Nucleus accumbens (tissue), 56 donors: ENCODE data around the gene SDK1.
"Not testable (repeated sequence)": the region's sequence is repeated elsewhere in the genome, so short reads cannot be mapped to it uniquely, and the experiment has no call there.

Experiments used
- DNase-seq, 56 donors: peaks; one replicate each; lab custom pipeline; 2025; lab: John Stamatoyannopoulos, UW

SDK1 gene

GRCh38 chr7:3697472-3697871 is 396.4 kb downstream of the SDK1 start:
- DNase-seq = no peak

DNA sequence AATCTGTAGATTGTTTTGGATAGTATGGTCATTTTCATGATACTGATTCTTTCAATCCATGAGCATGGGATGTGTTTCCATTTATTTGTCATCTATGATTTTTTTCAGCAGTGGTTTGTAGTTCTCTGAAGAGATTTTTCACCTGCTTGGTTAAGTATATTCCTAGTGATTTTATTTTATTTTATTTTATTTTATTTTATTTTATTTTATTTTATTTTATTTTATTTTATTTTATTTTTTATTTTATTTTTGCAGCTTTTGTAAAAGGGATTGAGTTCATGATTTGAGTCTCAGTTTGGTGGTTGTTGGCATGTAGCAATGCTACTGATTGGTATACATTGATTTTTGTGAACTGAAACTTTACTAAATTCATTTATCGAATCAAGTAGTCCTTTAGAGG is 404.2 kb downstream of the SDK1 start:
- DNase-seq = no peak

DNA sequence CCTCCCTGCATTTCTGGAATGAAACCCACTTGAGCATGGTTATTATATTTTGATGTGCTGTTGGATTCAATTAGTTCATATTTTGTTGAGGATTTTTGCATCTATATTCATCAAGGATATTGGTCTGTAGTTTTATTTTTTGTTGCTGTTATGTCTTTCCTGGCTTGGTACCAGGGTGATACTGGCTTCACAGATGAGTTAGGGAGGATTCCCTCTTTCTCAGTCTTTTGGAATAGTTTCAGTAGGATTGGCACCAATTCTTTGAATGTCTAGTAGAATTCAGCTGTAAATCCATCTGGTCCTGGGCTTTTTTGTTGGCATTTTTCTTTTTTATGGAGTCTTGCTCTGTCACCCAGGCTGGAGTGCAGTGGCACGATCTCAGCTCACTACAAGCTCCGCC is 405.0 kb downstream of the SDK1 start:
- not testable (repeated sequence) for DNase-seq

GRCh38 chr7:3710122-3710521 is 409.1 kb downstream of the SDK1 start:
- DNase-seq = no peak

DNA sequence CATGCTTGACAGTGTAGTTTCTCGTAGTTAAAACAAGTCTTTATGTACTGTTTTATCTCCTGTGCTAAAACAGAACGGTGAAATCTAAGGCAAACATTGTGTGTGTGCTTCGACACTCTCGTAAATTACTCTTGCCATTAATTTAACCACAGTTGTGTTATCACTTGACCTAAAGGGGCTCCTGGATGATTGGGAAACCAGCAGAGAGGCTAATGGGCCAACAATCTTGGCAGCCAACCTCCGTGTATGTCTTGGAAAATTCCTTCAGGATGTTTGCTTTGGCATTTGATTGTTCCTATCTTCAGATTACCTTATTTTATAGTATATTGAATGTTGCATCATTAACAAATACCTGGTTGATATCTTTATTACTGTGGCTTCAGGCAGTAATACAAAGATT is 409.5 kb downstream of the SDK1 start:
- DNase-seq = no peak

GRCh38 chr7:3712841-3713240 is 411.8 kb downstream of the SDK1 start:
- DNase-seq = no peak

- peak in 10 of 56 donors; percentile 7 to 45 (median 12) for DNase-seq
These were observed 420.4 kb downstream of the SDK1 start for GRCh38 chr7:3721422-3721821.

DNA sequence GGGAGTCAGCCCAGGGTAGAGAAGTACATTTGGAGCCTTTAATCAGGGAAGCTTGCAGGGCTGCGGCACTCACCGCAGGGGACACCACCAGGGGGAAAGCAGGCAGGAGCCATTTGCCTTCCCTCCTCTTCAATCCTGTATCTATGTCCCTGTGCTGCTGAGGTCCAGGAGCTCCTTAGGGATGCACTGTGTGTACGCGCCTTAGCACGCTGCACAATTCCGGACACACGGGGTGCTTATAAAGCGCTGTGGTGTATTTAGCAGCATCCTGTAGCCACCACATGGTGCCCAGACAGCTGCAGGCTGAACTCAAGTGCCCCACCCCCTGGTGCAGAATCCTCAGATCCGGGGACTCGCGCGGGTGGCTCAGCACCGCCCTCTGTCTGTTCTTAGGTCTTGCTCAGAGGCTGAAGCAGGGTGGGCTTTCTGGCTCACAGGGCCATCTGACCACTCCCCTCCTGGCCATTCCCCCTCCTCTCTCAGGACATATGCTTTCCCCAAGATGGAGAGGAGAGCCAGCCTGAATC is 421.4 kb downstream of the SDK1 start:
- peak in 32 of 56 donors; percentile 6 to 67 (median 17) for DNase-seq

GRCh38 chr7:3725155-3726059 is 424.4 kb downstream of the SDK1 start:
- no peak for DNase-seq

GRCh38 chr7:3730276-3730675 is 429.2 kb downstream of the SDK1 start:
- DNase-seq = peak in 6 of 56 donors; percentile 5 to 23 (median 10)

DNA sequence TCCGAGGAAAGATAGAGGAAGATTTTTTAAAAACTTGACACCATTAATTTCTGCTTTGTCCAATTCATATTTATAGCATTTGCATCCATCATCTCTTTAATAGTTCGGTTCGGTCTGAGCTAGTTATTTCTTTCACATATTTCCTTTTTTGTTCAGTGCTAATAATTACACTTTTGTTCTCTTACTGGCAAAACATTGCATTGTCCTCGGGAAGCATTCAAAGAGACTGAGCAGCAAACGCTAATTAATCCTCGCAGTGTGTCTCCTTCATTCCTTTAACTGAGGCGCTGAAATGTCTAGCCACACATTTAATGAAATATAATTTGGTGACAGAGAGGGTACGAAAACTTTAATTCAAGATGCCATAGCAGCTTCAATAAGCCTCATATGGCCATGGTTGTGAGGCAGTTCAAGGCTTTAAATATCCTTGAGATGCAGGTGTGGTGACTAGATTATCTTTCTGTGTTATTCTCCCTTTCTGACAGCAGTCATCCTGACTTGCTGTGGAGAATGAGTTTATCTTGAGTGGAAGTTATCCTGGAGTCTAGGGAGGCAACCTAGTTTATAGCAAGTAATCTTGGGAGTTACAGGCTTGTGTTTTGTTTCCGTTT is 431.4 kb downstream of the SDK1 start:
- no peak for DNase-seq

GRCh38 chr7:3733541-3734140 is 432.6 kb downstream of the SDK1 start:
- peak in 1 of 56 donors; percentile 26 for DNase-seq

GRCh38 chr7:3738964-3739363 is 437.9 kb downstream of the SDK1 start:
- no peak for DNase-seq

DNA sequence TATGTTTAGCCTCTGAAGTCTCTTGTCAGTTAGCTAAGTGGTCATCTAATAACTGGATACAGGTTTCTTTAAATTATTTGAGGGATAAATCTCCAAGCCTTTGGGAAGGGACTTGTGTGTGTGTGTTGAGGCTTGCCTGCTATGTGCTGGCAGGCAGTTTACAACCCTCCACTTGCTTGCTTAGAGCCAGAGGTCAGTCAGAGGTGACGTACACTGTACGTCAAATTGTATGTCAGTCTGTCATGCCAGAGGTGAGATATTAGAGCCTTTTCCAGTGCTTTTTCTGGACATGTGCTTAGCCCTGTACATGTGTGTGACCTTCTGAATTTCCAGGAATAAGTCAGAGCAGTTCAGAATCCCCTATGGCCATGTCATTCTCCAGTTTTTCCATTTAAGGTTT is 438.9 kb downstream of the SDK1 start:
- DNase-seq = no peak

GRCh38 chr7:3747467-3747866 is 446.4 kb downstream of the SDK1 start:
- no peak for DNase-seq

GRCh38 chr7:3748389-3748788 is 447.3 kb downstream of the SDK1 start:
- no peak for DNase-seq

DNA sequence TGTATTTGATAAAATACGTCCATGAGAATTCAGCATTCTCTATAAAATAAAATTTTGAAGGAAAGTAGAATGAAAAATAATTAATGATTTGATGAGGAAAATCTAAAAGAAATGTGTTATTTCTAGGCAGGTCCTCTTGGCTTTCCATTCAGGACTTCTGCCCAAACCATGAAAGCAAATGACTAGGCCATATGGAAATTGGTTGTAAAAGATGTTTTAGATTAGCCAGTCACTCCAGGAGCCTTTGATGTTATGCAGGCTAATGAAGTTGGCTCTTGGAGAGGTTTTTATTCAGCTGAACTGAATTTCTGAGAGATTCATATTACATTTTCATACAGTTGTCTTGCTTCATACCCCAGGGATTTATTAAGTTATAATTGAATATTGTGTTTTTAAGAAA is 452.8 kb downstream of the SDK1 start:
- DNase-seq = no peak

- DNase-seq = peak in 53 of 56 donors; percentile 13 to 86 (median 70)
These were observed 453.7 kb downstream of the SDK1 start for GRCh38 chr7:3754493-3755341.

- DNase-seq = not testable (repeated sequence)
These were observed 454.9 kb downstream of the SDK1 start for GRCh38 chr7:3755778-3756453.

GRCh38 chr7:3757059-3757458 is 456.0 kb downstream of the SDK1 start:
- no peak for DNase-seq
